AG20443 (cell line): ENCODE results near the gene PARP8.
"Not testable (repeated sequence)": the region's sequence is repeated elsewhere in the genome, so short reads cannot be mapped to it uniquely, and the experiment has no call there.

ENCODE experiments used
- DNase-seq: peaks from one replicate; pipeline ENCODE4 v3.0.0; 2012; ENCODE audit warnings: low spot score, mixed read lengths

The PARP8 gene

GRCh38 chr5:50727845-50728244 lies 61.4 kb downstream of the PARP8 start:
- no peak for DNase-seq

GRCh38 chr5:50730336-50730735 lies 63.9 kb downstream of the PARP8 start:
- no peak for DNase-seq

- DNase-seq = no peak
Measured at GRCh38 chr5:50730841-50731240, 64.4 kb downstream of the PARP8 start.

GRCh38 chr5:50733741-50734140 lies 67.3 kb downstream of the PARP8 start:
- no peak for DNase-seq

- DNase-seq = no peak
Measured at GRCh38 chr5:50738864-50739263, 72.4 kb downstream of the PARP8 start.

GRCh38 chr5:50740832-50741231 lies 74.4 kb downstream of the PARP8 start:
- DNase-seq = no peak

GRCh38 chr5:50744776-50745175 lies 78.3 kb downstream of the PARP8 start:
- peak; percentile 10 for DNase-seq

- DNase-seq = no peak
Measured at GRCh38 chr5:50745221-50745910, 78.9 kb downstream of the PARP8 start.

- DNase-seq = no peak
Measured at GRCh38 chr5:50749181-50749580, 82.7 kb downstream of the PARP8 start.

- no peak for DNase-seq
Measured at GRCh38 chr5:50749873-50750272, 83.4 kb downstream of the PARP8 start.

- peak; percentile 40 for DNase-seq
Measured at GRCh38 chr5:50751064-50751657, 84.7 kb downstream of the PARP8 start.

- DNase-seq = no peak
Measured at GRCh38 chr5:50752800-50753199, 86.4 kb downstream of the PARP8 start.

- no peak for DNase-seq
Measured at GRCh38 chr5:50759526-50760270, 93.3 kb downstream of the PARP8 start.

- no peak for DNase-seq
Measured at GRCh38 chr5:50763351-50763750, 96.9 kb downstream of the PARP8 start.

GRCh38 chr5:50763846-50764245 lies 97.4 kb downstream of the PARP8 start:
- no peak for DNase-seq

GRCh38 chr5:50766042-50766441 lies 99.6 kb downstream of the PARP8 start:
- no peak for DNase-seq

GRCh38 chr5:50766462-50766861 lies 100.0 kb downstream of the PARP8 start:
- DNase-seq = no peak

- DNase-seq = no peak
Measured at GRCh38 chr5:50766967-50767366, 100.5 kb downstream of the PARP8 start.

- DNase-seq = peak; percentile 11
Measured at GRCh38 chr5:50767588-50767987, 101.2 kb downstream of the PARP8 start.

GRCh38 chr5:50768634-50769033 lies 102.2 kb downstream of the PARP8 start:
- DNase-seq = no peak

- DNase-seq = no peak
Measured at GRCh38 chr5:50770441-50770840, 104.0 kb downstream of the PARP8 start.

- DNase-seq = not testable (repeated sequence)
Measured at GRCh38 chr5:50774446-50775175, 108.2 kb downstream of the PARP8 start.

- DNase-seq = no peak
Measured at GRCh38 chr5:50786073-50786472, 119.6 kb downstream of the PARP8 start.
